K562 (cell line): ENCODE results near the gene SNRPA. TPM values are rescaled to one million over a fixed set of nuclear protein-coding genes. Genes with fewer than 3 reads are reported as not detected.

Experiments used
- ATF7 ChIP-seq: fragments of 450-650 bp; IDR thresholded peaks from 2 replicates; pipeline ENCODE4 v1.7.1; 2014; ENCODE audit warnings: mild to moderate bottlenecking, moderate library complexity
- MAZ ChIP-seq, 2 experiments: fragments of 450-650 bp in 1 of 2; sonication (generic) in 1 of 2; formaldehyde crosslinking; IDR thresholded peaks in 1 of 2; conservative IDR thresholded peaks in 1 of 2; 2 replicates each; pipeline versions ENCODE4 v1.4.0 to v1.5.0; 2020; ENCODE audit warnings: mild to moderate bottlenecking in 1 of 2, missing genetic modification reagents in 1 of 2
- NBN ChIP-seq: fragments of 450-650 bp; IDR thresholded peaks from 2 replicates; pipeline ENCODE4 v1.6.1; 2016; ENCODE audit warnings: low read depth, mild to moderate bottlenecking
- NEUROD1 ChIP-seq: fragments of 150-350 bp; IDR thresholded peaks from 2 replicates; pipeline ENCODE4 v1.6.1; 2014; ENCODE audit warnings: borderline replicate concordance, low read length, low read depth; ENCODE audit not compliant: partially characterized antibody
- NR4A1 ChIP-seq, 2 experiments: fragments of 250-450 bp in 1 of 2; fragments of 450-650 bp in 1 of 2; sonication (Bioruptor Pico) in 1 of 2; IDR thresholded peaks; 2 replicates each; pipeline versions ENCODE4 v1.4.0 to v1.6.1; 2016 to 2020; ENCODE audit warnings: mild to moderate bottlenecking in 2 of 2, missing compliant biosample characterization in 1 of 2, missing genetic modification characterization in 1 of 2, moderate library complexity in 1 of 2
- PCBP2 ChIP-seq: fragments of 200-400 bp; formaldehyde crosslinking; IDR thresholded peaks from 2 replicates; pipeline ENCODE4 v1.6.1; 2018; ENCODE audit warnings: low read length, low read depth, mild to moderate bottlenecking, moderate library complexity; ENCODE audit not compliant: poor library complexity, severe bottlenecking
- PKNOX1 ChIP-seq: fragments of 450-650 bp; IDR thresholded peaks from 2 replicates; pipeline ENCODE4 v1.6.1; 2016
- RFX7 ChIP-seq: fragments of 250-450 bp; sonication (Bioruptor Pico); IDR thresholded peaks from 2 replicates; pipeline ENCODE4 v1.5.1; 2021; ENCODE audit warnings: mild to moderate bottlenecking
- SETDB1 ChIP-seq: IDR thresholded peaks from one replicate; pipeline ENCODE4 v1.6.1; 2012; ENCODE audit warnings: low read length, control low read depth, inconsistent platforms
- SPI1 ChIP-seq: IDR thresholded peaks from 2 replicates; pipeline ENCODE4 v1.6.1; 2011; ENCODE audit warnings: low read depth, low read length, control low read depth, borderline replicate concordance
- TAF1 ChIP-seq: IDR thresholded peaks from 2 replicates; pipeline ENCODE4 v1.6.1; 2011; ENCODE audit warnings: mild to moderate bottlenecking, low read length, moderate library complexity; ENCODE audit not compliant: insufficient read depth, control insufficient read depth, severe bottlenecking; ENCODE audit errors: extremely low read depth
- TBP ChIP-seq: optimal IDR thresholded peaks from 2 replicates; pipeline ENCODE3; 2011; ENCODE audit warnings: low read depth, low read length, improper control_type of control experiment
- TSHZ1 ChIP-seq: fragments of 250-450 bp; sonication (Bioruptor Pico); IDR thresholded peaks from 2 replicates; pipeline ENCODE4 v1.4.0; 2020; ENCODE audit warnings: mild to moderate bottlenecking, moderate library complexity
- ZBTB1 ChIP-seq: sonication (generic); formaldehyde crosslinking; IDR thresholded peaks from 2 replicates; pipeline ENCODE4 v1.8.1; 2023; ENCODE audit warnings: missing genetic modification reagents, low read depth, mild to moderate bottlenecking, borderline replicate concordance
- ZNF12 ChIP-seq: sonication (generic); formaldehyde crosslinking; IDR thresholded peaks from 2 replicates; pipeline ENCODE4 v1.4.0; 2020; ENCODE audit warnings: mild to moderate bottlenecking, missing genetic modification reagents
- ZNF146 ChIP-seq: IDR thresholded peaks from one replicate; pipeline ENCODE4 v1.6.1; 2018; ENCODE audit warnings: missing compliant biosample characterization; ENCODE audit not compliant: unreplicated experiment
- ZNF436 ChIP-seq: fragments of 250-450, 450-650 bp; sonication (Bioruptor Pico); formaldehyde crosslinking; IDR thresholded peaks from 2 replicates; pipeline ENCODE4 v1.7.0; 2020; ENCODE audit warnings: mild to moderate bottlenecking
- ZNF76 ChIP-seq: fragments of 250-450 bp; sonication (Bioruptor Pico); IDR thresholded peaks from 2 replicates; pipeline ENCODE4 v1.4.0; 2020; ENCODE audit warnings: mild to moderate bottlenecking, moderate library complexity, borderline replicate concordance
- polyA plus RNA-seq, 8 experiments: library from polyadenylated mRNA; depleted of rRNA in 4 of 8; stranded (reverse) in 5 of 8; unstranded in 3 of 8; fragments of >200 nt; fragmentation: Nextera tagmentation in 2 of 8; fragmentation: Illumina TruSeq in 1 of 8; extraction: Ambion mirVana in 2 of 8; extraction: Trizol in 1 of 8; gene quantifications; 2 replicates each; pipeline versions ENCODE4 v1.2.1 to v1.2.3, GENCODE V29; 2011 to 2014; ENCODE audit warnings: inconsistent platforms in 1 of 8, missing spikeins in 1 of 8
- total RNA-seq, 7 experiments: library from RNA; depleted of rRNA in 6 of 7; stranded (reverse); fragments of >200 nt in 6 of 7; fragmentation: Illumina TruSeq in 2 of 7; extraction: Trizol in 2 of 7; gene quantifications; 2 replicates each; pipeline versions ENCODE4 v1.2.1 to v1.2.3, GENCODE V29; 2011 to 2021; ENCODE audit warnings: low replicate concordance in 1 of 7
- TF ChIP-seq, protein P1 (sequence below): fragments of 450-650 bp; conservative IDR thresholded peaks from 2 replicates; pipeline ENCODE4 v1.6.1; 2016; ENCODE audit warnings: missing genetic modification characterization, low read depth, mild to moderate bottlenecking, control low read depth, missing compliant biosample characterization

The SNRPA gene
- total and polyA plus RNA-seq, 9 of the 15 experiments (the other 6 are each of a cell fraction or from before 2014, with no cell fraction given) = 16.3 to 311 (median 193) TPM

DNA sequence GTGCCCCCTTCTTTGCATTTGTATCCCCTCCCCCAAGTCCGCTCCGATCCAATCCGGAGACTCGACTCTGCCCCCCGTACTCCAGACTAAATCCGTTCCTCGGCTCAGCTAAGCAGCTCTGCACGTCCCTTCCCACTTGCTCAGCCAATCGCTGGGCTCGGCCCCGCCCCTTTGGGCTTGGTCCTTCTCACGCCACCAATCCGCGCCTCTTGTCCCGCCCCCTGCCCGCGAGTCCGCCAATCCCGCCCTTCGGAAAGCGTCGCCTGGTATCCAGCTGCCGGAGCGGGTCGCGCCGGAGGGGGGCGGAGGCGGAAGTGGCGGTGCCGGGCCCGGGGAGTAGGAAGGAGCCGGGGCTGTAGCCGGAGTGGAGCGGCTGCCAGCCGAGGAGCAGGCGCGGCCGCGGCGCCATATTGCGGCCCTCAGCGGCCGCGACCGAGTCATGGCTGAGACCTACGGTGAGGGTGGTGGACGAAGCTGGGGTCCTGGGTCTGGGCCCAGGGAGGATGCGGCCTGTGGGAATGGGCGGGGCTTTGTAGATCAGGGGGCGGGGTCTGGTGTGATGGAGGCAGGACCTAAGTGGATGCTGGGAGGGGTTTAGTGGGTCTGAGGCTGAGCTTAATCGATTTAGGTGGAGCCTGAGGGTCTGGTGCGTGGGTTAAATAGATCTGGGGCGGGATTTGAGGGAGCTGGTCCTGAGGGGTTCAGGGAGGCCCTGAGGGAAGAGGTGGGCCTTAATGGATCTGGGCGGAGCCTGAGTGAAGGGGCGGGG lies 27.1 kb downstream of the SNRPA start, which contains the start of gene RAB4B (continued):
- TF ChIP-seq, protein P1, sequence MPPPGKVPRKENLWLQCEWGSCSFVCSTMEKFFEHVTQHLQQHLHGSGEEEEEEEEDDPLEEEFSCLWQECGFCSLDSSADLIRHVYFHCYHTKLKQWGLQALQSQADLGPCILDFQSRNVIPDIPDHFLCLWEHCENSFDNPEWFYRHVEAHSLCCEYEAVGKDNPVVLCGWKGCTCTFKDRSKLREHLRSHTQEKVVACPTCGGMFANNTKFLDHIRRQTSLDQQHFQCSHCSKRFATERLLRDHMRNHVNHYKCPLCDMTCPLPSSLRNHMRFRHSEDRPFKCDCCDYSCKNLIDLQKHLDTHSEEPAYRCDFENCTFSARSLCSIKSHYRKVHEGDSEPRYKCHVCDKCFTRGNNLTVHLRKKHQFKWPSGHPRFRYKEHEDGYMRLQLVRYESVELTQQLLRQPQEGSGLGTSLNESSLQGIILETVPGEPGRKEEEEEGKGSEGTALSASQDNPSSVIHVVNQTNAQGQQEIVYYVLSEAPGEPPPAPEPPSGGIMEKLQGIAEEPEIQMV (tag) = no peak
- TF ChIP-seq SETDB1 (no peak), TSHZ1 (CRISPR knock-in tag) (no peak), ZBTB1 (CRISPR knock-in tag) (no peak; the same call in 1 of the 2 replicates), ZNF76 (no peak), ZNF436 (no peak), TAF1 (peak; percentile 40), PKNOX1 (peak; percentile 91), RFX7 (CRISPR knock-in tag) (no peak), NR4A1 (CRISPR knock-in tag; IDR thresholded peaks at IDR 0.05) (no peak), NR4A1 (tag; IDR thresholded peaks at IDR 0.05) (no peak), TBP (peak; percentile 56), MAZ (CRISPR knock-in tag; conservative IDR thresholded peaks at IDR 0.05 in 1 of 2, IDR thresholded peaks at IDR 0.05 in 1 of 2) (peak; percentile 89 to 95), ZNF12 (CRISPR knock-in tag) (peak; percentile 81; the same call in 1 of the 2 replicates), ZNF146 (CRISPR knock-in tag) (no peak), NBN (no peak), SPI1 (peak; percentile 76; the same call in 1 of the 2 replicates), NEUROD1 (peak; percentile 97), PCBP2 (no peak), ATF7 (peak; percentile 37; the same call in 1 of the 2 replicates)
